Nephron (organoid): ENCODE results near the gene PLA2R1.

Source experiments
- H3K27ac Mint-ChIP-seq, 3 experiments: 2 replicates each; pipeline ENCODE4 v1.8.0; 2020; ENCODE audit warnings: mixed read lengths in 3 of 3, mild to moderate bottlenecking in 2 of 3, moderate library complexity in 1 of 3
- H3K27me3 Mint-ChIP-seq: 2 replicates; pipeline ENCODE4 v1.8.0; 2021; ENCODE audit warnings: low read depth, mild to moderate bottlenecking, moderate library complexity, mixed read lengths
- H3K36me3 Mint-ChIP-seq: 2 replicates; pipeline ENCODE4 v1.8.0; 2020; ENCODE audit warnings: low read depth, mixed read lengths
- H3K4me1 Mint-ChIP-seq: 2 replicates; pipeline ENCODE4 v1.8.0; 2020; ENCODE audit warnings: mixed read lengths
- H3K4me3 Mint-ChIP-seq, 3 experiments: 2 replicates each; pipeline ENCODE4 v1.8.0; 2020; ENCODE audit warnings: mild to moderate bottlenecking in 3 of 3, mixed read lengths in 3 of 3, moderate library complexity in 2 of 3
- H3K9me3 Mint-ChIP-seq: 2 replicates; pipeline ENCODE4 v1.8.0; 2020; ENCODE audit warnings: mixed read lengths
- CTCF ChIP-seq, 3 experiments: fragments of 200-600 bp; sonication (generic); IDR thresholded peaks; one replicate each; pipeline ENCODE4 v1.5.0; 2021; ENCODE audit warnings: antibody characterized with exemption in 3 of 3; ENCODE audit not compliant: unreplicated experiment in 3 of 3

Gene PLA2R1

GRCh38 chr2:160028431-160029269, 33.8 kb downstream of the PLA2R1 start:
- H3K36me3 Mint-ChIP-seq = peaks cover 8% of the 10 kb centered on the region

DNA sequence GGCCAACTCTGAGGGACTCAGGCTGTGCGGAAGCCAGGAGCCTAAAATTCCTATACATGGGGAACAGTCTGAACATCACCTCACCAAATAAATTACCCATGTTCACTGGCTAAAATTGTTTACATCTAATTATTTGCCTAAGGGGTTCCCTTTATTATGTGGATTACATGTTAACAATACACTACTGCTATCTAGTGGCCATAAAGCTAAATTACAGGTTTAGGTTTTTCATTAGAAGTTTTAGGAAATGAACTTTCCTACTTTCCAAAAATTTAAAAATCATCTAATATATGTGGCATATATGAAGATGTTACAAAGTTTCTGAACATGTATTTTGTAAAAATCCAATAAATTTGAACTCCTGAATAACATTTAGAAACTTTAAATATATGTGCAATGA, 40.3 kb downstream of the PLA2R1 start:
- Mint-ChIP-seq H3K4me3 (no peak overlapping the region), H3K9me3 (peaks cover 4% of the 10 kb centered on the region)

More at GRCh38 chr2:160028431-160029269, 33.8 kb downstream of the PLA2R1 start:
- TF ChIP-seq CTCF (IDR thresholded peaks at IDR 0.05; ENCODE audit: unreplicated experiment in 3 of 3) = no peak
- Mint-ChIP-seq H3K4me1 (peaks cover 18% of the 10 kb centered on the region), H3K27ac (peak overlapping the region; percentile 73 to 79 (median 74)), H3K9me3 (no peaks in the 10 kb centered on the region), H3K27me3 (no peaks in the 10 kb centered on the region), H3K4me3 (no peak overlapping the region)

GRCh38 chr2:160019374-160020090, 42.9 kb downstream of the PLA2R1 start:
- Mint-ChIP-seq H3K4me3 (no peak overlapping the region), H3K9me3 (peaks cover 4% of the 10 kb centered on the region), H3K36me3 (peaks cover 46% of the 10 kb centered on the region), H3K27me3 (no peaks in the 10 kb centered on the region), H3K4me1 (no peaks in the 10 kb centered on the region), H3K27ac (no peak overlapping the region)
- TF ChIP-seq CTCF (IDR thresholded peaks at IDR 0.05; ENCODE audit: unreplicated experiment in 3 of 3) = no peak

More for the DNA sequence above, 40.3 kb downstream of the PLA2R1 start:
- H3K27ac Mint-ChIP-seq = no peak overlapping the region
- peak in 1 of 3 experiments; percentile 19 for TF ChIP-seq CTCF (IDR thresholded peaks at IDR 0.05; ENCODE audit: unreplicated experiment in 3 of 3)
- H3K36me3 Mint-ChIP-seq = peaks cover 41% of the 10 kb centered on the region
- no peaks in the 10 kb centered on the region for H3K27me3 Mint-ChIP-seq
- H3K4me1 Mint-ChIP-seq = peaks cover 4% of the 10 kb centered on the region

DNA sequence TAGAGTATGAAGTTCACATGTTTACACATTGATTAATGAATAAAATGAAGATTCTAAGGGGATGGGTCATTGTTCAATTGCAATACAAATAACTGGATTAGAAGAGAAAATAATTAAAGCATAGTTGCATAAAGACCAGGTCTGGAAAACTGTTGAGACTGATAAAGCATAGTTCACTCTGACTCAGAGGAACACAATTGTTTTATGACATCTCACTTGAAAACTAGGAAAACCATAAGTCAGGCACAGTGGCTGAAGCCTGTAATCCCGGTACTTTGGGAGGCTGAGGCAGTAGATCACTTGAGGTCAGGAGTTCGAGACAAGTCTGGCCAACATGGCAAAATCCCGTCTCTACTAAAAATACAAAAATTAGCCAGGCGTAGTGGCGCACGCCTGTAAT, 46.7 kb downstream of the PLA2R1 start:
- TF ChIP-seq CTCF (IDR thresholded peaks at IDR 0.05; ENCODE audit: unreplicated experiment in 3 of 3) = no peak
- no peak overlapping the region for H3K27ac Mint-ChIP-seq
- peaks cover 22% of the 10 kb centered on the region for H3K36me3 Mint-ChIP-seq
- H3K9me3 Mint-ChIP-seq = no peaks in the 10 kb centered on the region
- no peaks in the 10 kb centered on the region for H3K27me3 Mint-ChIP-seq
- H3K4me3 Mint-ChIP-seq = no peak overlapping the region
- H3K4me1 Mint-ChIP-seq = no peaks in the 10 kb centered on the region

DNA sequence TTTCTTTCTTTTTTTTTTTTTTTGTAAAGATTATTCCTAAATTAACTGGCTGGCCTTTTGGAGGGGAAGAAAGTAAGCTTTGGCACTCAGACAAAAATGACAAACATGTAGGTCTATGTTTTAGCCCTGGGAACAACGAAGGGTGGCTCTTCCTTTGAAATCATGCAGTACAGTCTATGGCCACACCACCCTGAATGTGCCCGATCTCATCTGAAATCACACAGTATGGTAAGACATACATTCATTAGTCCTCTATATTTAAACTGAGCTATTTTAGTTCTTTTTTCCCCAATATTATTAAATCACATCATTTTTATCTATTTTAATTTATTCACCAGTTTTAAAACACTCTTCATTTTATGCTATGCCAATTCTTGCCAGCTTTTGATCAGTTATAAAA, 48.2 kb downstream of the PLA2R1 start:
- no peaks in the 10 kb centered on the region for H3K4me1 Mint-ChIP-seq
- H3K27me3 Mint-ChIP-seq = no peaks in the 10 kb centered on the region
- H3K36me3 Mint-ChIP-seq = peaks cover 24% of the 10 kb centered on the region
- H3K27ac Mint-ChIP-seq = peak overlapping the region in 1 of 3 experiments; percentile 8
- no peak overlapping the region for H3K4me3 Mint-ChIP-seq
- peaks cover 3% of the 10 kb centered on the region for H3K9me3 Mint-ChIP-seq
- TF ChIP-seq CTCF (IDR thresholded peaks at IDR 0.05; ENCODE audit: unreplicated experiment in 3 of 3) = no peak
